Adipocyte (in vitro differentiated cells): Measurements from ENCODE around the gene TMEM132C.

Source experiments
- DNase-seq: peaks from one replicate; pipeline ENCODE4 v3.0.0-alpha.2; 2015; ENCODE audit warnings: low read depth
- H3K27me3 ChIP-seq: replicated peaks from 2 replicates; pipeline ENCODE4 v1.7.0; 2013; ENCODE audit warnings: mild to moderate bottlenecking, low read length, moderate library complexity; ENCODE audit not compliant: control insufficient read depth, insufficient read depth
- H3K36me3 ChIP-seq: 2 replicates; pipeline ENCODE4 v1.7.0; 2013; ENCODE audit warnings: low read length, mild to moderate bottlenecking, moderate library complexity; ENCODE audit not compliant: control insufficient read depth, insufficient read depth, severe bottlenecking
- H3K4me1 ChIP-seq: 2 replicates; pipeline ENCODE4 v1.7.0; 2013; ENCODE audit warnings: mild to moderate bottlenecking, low read length, moderate library complexity; ENCODE audit not compliant: control insufficient read depth, insufficient read depth
- H3K4me3 ChIP-seq: 2 replicates; pipeline ENCODE4 v1.7.0; 2013; ENCODE audit warnings: mild to moderate bottlenecking, low read length, moderate library complexity
- H3K9ac ChIP-seq: 2 replicates; pipeline ENCODE4 v1.7.0; 2013; ENCODE audit warnings: mild to moderate bottlenecking, low read length, moderate library complexity
- H3K9me3 ChIP-seq: 2 replicates; pipeline ENCODE4 v1.7.0; 2013; ENCODE audit warnings: mild to moderate bottlenecking, low read length, moderate library complexity; ENCODE audit not compliant: control insufficient read depth

TMEM132C gene

DNA sequence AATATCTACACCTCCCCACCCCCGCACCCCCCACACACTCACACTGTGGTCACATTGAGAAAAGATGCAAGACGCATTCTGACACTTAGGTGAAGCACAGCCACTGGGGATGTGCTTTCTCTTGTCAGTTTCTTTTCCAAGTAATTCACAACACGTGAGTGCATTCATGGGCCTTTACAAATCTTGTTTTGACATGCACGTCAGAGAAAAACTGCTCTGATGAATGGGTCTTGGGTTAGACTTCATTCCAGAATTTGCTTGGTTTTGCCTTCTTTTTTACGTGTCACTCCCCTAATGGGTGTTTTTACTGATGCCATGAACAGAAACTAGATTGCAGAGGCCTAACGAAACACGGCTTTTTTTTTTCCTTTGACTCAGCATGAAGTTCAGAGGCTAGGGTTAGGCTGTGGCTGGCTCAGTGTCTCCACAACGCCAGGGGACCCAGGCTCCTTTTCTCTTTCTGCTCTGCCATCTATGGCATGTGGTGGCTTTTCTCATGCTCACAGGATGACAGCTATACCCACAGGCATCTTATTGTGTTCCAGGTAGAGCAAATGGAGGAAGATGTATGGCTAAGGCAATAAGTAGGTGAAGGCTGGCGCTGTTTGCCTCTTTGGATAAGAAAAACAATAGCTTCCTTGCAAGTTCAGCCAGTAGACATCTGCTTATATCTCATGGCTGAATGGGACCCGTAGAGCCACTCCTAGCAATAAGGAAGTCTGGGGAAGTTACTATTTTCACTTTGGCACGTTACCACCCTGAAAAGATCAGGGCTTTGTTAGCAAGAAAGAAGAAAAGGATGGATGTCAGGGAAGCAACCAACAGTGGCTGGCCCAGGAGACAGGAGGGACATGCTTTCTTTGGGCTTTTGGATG is 303.5 kb downstream of the TMEM132C start:
- Histone ChIP-seq H3K9ac (no peak overlapping the region), H3K4me1 (no peaks in the 10 kb centered on the region), H3K36me3 (no peaks in the 10 kb centered on the region), H3K4me3 (no peak overlapping the region), H3K27me3 (no peaks in the 10 kb centered on the region), H3K9me3 (no peaks in the 10 kb centered on the region)
- DNase-seq: no peak

DNA sequence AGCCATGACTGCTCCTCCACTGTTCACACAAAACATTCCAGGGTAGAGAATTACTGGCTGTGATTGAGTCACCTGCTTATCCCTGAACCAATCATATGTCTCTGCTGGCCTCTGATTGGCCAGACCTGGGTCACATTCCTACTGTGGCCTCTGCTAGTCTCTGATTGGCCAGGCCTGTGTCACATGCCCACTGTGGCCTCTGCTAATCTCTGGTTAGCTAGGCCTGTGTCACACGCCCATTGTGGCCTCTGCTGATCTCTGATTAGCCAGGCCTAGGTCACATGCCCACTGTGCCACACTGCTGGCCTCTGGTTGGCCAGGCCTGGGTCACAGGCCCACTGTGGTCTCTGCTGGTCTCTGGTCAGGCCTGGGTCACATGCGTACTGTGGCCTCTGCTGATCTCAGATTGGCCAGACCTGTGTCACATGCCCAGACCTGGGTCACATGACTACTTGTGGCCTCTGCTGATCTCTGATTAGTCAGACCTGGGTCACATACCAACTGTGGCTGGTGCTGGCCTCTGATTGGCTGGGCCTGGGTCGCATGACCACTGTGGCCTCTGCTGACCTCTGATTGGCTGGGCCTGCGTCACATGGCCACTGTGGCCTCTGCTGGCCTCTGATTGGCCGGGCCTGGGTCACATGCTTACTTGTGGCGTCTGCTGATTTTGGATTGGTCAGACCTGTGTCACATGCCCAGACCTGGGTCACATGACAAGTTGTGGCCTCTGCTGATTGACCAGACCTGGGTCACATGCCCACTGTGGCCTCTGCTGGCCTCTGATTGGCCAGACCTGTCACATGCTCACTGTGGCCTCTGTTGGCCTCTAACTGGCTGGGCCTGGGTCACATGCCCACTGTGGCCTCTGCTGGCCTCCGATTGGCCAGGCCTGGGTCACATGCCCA is 305.2 kb downstream of the TMEM132C start:
- Histone ChIP-seq H3K4me1 (no peaks in the 10 kb centered on the region), H3K9ac (no peak overlapping the region), H3K4me3 (no peak overlapping the region), H3K36me3 (no peaks in the 10 kb centered on the region), H3K9me3 (no peaks in the 10 kb centered on the region), H3K27me3 (no peaks in the 10 kb centered on the region)
- no peak for DNase-seq

DNA sequence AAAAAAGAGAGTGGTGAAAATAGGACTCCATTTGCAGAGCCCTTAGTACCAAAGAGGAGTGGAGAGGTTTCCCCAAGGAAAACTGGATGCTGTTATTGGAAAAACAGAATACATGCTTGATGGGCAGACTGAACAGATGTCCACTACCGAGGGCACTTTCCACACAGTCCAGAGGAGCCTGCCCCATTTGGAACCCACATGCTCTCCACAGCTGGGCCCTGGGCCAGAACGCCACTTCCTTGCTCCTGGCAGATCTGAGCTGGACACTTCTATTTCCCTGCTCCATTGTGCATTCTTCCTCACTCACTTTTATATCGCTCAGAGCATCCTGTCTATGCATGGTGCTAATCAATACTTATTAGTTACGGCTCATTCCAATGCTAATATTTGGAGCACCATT is 306.9 kb downstream of the TMEM132C start:
- H3K9ac ChIP-seq: no peak overlapping the region
- no peaks in the 10 kb centered on the region for H3K9me3 ChIP-seq
- H3K27me3 ChIP-seq: no peaks in the 10 kb centered on the region
- DNase-seq: no peak
- no peaks in the 10 kb centered on the region for H3K36me3 ChIP-seq
- H3K4me3 ChIP-seq: no peak overlapping the region
- H3K4me1 ChIP-seq: no peaks in the 10 kb centered on the region

DNA sequence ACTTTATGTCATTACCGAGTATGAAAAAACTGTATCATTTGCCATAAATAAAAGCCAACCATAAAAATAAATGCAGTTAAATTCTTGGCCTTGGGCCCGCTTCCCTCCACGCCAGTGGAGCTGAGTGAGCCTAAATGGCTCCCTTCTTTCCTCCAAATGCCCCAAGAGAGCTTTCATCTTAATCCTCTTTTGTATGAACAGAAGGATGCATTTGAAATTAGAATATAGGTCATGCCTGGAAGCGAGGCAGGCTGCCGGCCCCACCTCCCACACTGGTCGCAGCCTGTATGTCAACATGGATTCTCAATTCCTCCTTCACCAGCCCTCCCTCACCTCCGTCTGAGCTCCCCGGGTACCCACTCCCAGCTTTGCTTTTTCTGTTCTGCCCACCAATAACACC is 311.1 kb downstream of the TMEM132C start:
- Histone ChIP-seq H3K4me1 (no peaks in the 10 kb centered on the region), H3K9me3 (no peaks in the 10 kb centered on the region), H3K4me3 (no peak overlapping the region), H3K27me3 (no peaks in the 10 kb centered on the region), H3K9ac (no peak overlapping the region), H3K36me3 (no peaks in the 10 kb centered on the region)
- no peak for DNase-seq

DNA sequence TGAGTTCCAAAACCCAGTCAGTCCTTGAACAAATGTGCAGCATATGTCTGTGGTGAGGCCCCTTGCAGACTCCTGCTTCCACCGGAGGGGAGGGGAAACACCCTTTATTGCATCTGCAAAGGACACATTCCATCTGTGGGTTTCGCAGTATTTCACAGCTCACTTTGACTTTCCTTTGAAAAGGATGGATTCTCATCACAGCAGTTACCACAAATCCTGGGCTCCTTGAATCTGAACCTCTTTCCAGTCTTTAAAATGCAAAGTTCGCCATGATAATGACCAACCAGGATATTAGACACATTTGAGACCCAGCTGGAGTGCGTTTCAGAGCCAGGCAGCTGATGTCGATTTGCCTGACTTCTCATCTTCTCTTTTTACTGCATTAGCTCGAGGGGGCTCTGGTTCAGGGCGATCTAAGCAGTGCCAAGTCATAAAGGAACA is 314.4 kb downstream of the TMEM132C start:
- Histone ChIP-seq H3K9me3 (no peaks in the 10 kb centered on the region), H3K4me3 (no peak overlapping the region), H3K9ac (no peak overlapping the region), H3K4me1 (no peaks in the 10 kb centered on the region), H3K36me3 (no peaks in the 10 kb centered on the region), H3K27me3 (no peaks in the 10 kb centered on the region)
- no peak for DNase-seq

DNA sequence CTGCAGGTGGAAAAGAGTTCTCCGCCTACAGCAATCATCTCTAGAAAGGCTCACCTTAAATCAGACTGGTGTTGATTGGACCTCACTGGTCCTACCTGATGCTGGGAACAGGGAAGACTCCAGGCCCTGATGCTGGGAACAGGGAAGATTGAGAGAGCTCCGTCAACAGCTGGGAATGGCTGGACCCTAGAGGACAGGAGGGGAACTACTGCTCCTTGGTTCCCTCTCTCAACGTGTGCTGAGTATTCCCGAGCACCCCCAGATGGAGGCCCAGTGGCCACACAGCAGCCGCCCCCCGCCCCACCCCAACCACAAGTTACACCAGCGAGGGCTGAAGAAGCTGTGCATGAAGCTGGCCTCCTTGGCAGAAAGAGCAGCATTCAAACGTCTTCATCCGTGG is 316.5 kb downstream of the TMEM132C start:
- no peaks in the 10 kb centered on the region for H3K36me3 ChIP-seq
- H3K27me3 ChIP-seq: no peaks in the 10 kb centered on the region
- H3K4me1 ChIP-seq: no peaks in the 10 kb centered on the region
- no peak overlapping the region for H3K9ac ChIP-seq
- no peak for DNase-seq
- H3K9me3 ChIP-seq: peaks cover 4% of the 10 kb centered on the region
- H3K4me3 ChIP-seq: no peak overlapping the region

DNA sequence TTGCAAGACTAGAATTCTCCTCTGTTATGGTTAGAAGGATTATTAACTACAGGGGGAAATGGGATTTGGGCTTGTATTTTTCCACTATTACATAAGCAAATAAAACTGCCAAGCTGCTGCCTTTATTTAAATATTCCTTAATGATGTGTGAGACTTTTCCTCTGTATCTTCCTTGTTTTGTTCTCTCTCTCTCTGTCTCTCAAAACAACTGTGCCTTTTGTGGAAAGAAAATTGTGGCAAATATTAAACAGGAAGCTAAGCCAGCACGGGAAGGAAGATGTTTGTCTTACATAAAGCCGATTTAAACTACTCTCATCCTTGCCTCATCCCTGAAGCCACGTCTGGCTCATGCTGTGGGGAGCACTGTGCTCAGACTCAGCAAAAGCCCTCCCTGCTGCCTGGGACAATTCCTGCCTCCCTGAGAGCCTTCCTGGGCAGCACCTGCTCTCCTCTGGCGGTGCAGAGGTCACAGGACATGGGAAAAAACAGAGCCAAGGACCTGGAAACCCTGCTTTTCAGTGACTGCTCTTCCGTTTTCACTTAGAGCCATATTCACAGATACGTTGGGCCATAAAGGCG is 319.6 kb downstream of the TMEM132C start:
- DNase-seq: no peak
- Histone ChIP-seq H3K36me3 (no peaks in the 10 kb centered on the region), H3K4me1 (no peaks in the 10 kb centered on the region), H3K4me3 (no peak overlapping the region), H3K27me3 (no peaks in the 10 kb centered on the region), H3K9me3 (peaks cover 4% of the 10 kb centered on the region), H3K9ac (no peak overlapping the region)

DNA sequence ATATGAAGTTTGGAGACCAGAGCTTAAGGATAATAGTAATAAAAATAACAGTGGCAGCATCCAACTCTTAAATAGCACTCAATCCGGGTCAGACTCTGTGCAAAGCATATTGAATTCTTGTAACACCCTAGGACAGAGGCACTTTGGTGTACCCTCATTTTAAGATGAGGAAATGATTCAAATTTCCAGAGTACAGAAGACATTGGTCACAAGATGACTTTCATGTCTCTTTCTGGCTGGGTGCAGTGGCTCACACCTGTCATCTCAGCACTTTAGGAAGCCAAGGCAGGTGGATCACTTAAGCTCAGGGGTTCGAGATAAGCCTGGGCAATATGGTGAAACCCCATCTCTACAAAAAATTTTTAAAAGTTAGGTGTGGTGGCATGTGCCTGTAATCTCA is 320.9 kb downstream of the TMEM132C start:
- Histone ChIP-seq H3K36me3 (no peaks in the 10 kb centered on the region), H3K4me3 (no peak overlapping the region), H3K4me1 (no peaks in the 10 kb centered on the region), H3K9ac (no peak overlapping the region), H3K27me3 (no peaks in the 10 kb centered on the region), H3K9me3 (peaks cover 4% of the 10 kb centered on the region)
- no peak for DNase-seq

DNA sequence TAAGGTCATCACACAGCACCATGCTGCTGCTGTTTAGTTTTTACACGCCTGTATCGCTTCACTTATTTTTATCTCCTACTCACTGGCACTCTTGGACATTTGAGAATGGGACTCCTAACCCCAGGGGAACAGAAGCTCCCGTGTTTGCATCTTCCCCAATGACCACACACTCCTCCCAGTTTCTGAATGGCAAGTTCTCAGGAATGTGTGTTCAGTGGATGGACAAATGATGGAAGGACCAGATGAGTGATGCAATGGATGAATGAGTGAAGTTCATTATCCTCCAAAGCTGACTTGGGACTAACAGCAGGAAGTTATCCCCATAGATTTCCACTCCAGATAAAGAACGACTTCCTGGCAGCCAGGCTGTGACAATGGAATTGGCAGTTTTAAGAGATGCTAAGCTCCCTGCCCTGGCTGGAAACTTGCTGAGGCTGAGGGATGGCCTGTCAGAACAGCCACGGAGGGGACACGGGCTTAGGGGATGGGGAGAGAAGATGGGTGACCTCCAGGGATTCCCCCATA is 325.3 kb downstream of the TMEM132C start:
- no peak for DNase-seq
- no peaks in the 10 kb centered on the region for H3K4me1 ChIP-seq
- H3K36me3 ChIP-seq: no peaks in the 10 kb centered on the region
- peaks cover 4% of the 10 kb centered on the region for H3K9me3 ChIP-seq
- no peaks in the 10 kb centered on the region for H3K27me3 ChIP-seq
- H3K4me3 ChIP-seq: no peak overlapping the region
- H3K9ac ChIP-seq: no peak overlapping the region

DNA sequence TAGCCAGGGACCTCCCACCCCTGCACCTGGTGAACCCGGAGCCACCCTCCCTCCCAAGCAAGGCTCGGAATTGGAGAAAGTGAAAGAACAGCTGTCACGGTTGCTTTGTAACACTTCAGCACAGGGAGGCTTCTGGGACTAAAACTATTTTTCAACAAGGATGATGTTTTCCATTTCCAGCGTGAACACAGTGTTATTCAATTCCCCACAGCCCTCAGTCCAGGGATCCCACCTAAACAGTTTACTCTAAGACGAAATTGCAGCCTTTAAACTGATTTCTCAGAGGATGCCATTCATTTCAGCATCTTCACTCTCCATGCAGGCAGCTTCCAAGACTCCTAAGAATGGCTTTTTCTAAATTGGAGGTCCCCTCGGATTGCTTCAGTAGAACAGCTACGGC is 327.6 kb downstream of the TMEM132C start:
- DNase-seq: no peak
- no peaks in the 10 kb centered on the region for H3K9me3 ChIP-seq
- no peak overlapping the region for H3K4me3 ChIP-seq
- H3K4me1 ChIP-seq: no peaks in the 10 kb centered on the region
- H3K36me3 ChIP-seq: no peaks in the 10 kb centered on the region
- H3K27me3 ChIP-seq: no peaks in the 10 kb centered on the region
- H3K9ac ChIP-seq: no peak overlapping the region

DNA sequence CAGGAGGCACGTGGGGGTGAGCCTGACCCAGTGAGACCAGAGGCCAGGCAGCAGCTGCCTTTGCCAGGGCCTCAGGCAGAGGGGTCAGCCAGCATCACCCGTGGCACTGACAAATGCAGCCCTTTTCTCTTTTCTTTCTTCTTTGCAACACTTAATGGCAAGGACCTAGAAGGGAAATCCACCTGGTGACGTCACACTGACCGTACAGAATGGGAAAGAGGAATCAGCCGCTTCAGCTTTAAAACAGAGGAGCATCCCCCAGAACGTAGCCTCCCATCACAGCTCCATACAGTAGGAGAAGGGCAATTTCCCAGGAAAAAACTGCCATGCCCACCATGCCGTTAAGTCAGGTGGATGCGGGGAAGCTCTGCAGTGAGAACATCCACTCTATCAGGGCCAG is 328.6 kb downstream of the TMEM132C start:
- H3K4me1 ChIP-seq: no peaks in the 10 kb centered on the region
- no peaks in the 10 kb centered on the region for H3K9me3 ChIP-seq
- no peak for DNase-seq
- H3K27me3 ChIP-seq: no peaks in the 10 kb centered on the region
- no peak overlapping the region for H3K4me3 ChIP-seq
- no peaks in the 10 kb centered on the region for H3K36me3 ChIP-seq
- no peak overlapping the region for H3K9ac ChIP-seq
